NCI-H69 (cell line): ENCODE results near the gene EGFR.
A peak's percentile ranks its signal among the peaks of the same experiment; 100 is the strongest.

Experiments
- DNase-seq: peaks from one replicate; lab custom pipeline; 2025; lab: John Stamatoyannopoulos, UW

EGFR gene

DNA sequence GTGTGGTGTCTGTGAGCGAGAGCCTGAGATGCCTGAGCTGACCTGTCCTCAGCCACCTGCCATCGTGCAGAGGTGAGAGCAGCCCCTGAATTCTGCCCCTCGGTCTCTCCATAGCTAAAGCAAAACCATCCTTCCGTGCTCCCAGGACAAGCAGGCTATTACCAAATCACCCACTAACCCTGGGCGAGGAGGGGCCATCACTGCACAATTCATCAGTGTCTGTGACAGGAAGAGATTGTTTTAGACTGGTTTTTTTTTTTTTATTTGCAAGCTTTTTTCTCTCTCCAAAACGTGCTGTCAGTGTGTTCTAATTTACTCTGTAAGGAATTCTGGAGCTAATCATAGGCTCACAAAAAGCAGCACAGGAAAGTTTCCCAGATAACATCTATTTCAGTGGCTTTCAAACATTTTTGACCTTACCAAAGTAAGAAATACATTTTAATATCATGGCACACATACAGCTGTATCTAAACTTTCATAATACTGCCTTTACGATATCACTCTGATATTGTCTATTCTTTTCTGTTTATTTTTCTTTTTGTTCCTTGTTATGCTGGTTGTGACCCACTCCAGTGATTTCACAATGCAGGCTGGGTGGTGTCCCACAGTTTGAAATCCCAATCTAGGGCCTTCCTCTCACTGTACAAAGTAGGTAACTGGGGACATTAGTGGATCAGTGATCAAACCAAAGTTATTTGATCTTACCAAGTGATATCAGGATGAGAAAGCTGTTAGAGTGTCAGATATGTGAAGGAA lies 62.8 kb downstream of the EGFR start:
- no peak for DNase-seq

DNA sequence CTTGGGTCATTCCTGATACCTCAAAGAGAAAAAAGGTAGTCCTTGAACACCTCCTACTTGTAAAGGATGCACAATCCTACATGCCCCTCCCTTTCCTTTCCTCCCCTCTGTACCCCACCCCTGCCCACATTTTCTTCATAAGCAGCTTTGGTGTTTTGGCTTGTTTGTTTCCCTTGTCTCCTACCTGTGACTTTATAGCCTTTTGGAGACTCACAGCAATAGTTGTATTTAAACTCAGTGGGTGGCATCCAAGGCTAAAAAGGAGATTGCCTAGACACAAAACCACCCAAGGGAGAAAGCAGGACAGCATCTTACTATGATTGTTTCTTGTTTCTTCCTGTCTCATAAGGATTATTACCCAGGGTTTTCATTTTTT lies 63.4 kb downstream of the EGFR start:
- DNase-seq = no peak

DNA sequence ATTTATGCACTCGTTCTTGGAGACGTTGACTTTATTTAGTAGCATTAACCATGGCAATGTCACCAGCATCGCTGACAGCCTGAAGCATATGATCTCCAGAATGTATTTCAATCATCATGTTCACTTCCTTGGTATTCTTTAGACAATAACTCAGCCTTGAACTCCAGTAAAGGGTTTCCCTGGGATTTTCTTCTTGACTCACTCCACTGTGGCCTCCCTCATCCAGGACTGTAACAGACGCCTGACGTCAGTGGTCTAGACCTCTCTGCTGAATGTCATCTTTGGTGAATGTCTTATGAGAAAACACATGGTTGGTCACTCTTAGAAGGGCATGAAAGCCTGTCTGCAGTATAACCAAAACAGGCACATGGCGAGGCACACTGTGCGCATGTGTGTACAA lies 64.4 kb downstream of the EGFR start:
- DNase-seq = no peak

DNA sequence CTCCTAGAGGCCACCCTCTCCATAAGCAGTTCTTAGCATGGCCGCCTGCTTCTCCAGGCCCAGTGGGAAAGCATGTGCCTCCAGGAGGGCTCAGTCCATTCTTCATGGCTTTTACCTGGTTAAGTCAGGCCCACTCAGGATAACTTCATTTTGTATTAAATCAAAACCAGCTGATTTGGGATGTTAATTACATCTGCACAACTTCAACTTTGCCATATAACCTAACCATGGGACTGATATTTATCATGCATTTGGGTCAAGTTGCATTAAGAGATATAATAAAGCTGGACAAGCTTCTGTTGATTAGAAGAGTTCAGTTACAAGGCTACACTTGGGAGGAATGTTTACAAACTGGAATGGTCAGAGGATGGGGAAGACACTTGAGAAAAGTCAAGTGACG lies 65.5 kb downstream of the EGFR start:
- DNase-seq = no peak

DNA sequence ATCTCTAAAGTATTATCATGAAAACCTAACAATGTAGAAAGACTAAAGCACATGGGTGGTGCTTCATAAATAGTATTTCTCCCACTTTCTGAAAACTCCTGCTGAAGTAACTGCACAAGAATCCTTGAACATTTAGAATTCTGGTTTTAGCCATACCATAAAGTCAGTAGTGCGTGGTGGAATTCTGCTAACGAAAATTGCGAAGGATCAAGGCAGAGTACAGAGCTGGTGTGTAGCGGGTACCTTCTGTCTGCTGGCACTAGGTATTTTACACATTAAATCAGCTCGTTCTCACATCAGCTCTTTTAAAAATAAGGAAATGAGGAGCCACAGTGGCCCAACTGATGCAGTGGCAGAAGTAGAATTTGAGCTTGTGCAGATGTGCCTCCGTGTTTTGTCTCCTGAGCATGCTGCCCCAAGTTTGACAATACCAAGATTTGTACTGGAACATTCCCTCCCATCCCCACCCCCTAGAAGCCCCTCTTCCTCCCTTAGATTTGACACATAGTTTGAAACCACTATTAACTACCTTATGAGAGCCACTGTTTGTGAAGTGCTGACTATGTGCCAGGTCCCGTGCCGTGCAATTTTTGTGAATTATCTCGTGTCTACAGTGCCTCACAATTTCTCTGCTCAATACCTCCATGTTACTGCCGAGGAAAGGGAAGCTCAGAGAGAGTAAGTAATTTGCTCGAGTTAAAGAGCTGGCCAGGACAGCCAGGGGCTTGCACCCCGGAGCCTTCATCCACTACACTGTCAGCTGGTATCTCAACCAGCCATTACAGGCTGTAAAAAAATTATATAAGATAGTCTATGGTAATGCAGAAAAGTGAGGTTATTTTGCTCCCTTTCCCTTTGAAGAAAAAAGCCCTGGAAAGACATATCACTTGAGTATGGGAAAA lies 66.9 kb downstream of the EGFR start:
- DNase-seq = no peak

DNA sequence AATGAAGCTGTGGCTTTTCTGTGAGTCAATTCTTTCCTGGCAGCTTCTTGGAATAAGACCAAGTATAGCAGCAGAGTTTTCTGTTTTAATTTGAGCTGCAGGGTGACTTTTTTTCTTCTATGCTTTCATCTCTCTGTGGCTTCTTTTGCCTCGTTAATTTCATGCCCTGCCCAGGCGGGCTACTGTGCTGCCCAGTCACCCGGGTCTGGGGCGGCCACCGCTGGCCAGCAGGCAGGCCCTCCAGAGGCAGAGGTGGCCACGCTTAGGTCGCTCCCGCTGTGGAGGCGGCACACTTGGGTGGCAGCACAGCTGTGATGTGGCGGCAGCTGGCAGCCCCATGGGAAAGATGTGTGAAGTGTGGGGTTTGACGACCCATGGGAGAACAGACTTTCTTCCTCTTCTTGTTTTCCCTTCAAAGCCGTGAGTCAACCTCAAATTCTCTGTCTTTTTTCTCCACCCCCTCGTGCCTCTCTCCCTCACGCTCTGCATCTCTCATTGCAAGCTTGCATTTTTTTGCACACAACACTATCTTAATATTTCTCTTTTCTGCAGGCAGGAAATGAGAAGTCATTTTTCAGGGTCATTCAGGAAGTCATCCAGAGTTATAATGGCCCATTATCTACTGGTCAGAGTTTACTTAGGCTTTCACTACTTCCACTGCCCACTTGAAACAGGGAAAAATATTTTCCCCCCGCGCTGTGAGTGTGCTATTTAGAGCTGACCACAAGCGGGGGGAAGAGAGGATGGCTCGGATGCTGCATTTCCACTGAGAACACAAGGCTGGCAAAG lies 67.8 kb downstream of the EGFR start:
- DNase-seq = peak; percentile 6

DNA sequence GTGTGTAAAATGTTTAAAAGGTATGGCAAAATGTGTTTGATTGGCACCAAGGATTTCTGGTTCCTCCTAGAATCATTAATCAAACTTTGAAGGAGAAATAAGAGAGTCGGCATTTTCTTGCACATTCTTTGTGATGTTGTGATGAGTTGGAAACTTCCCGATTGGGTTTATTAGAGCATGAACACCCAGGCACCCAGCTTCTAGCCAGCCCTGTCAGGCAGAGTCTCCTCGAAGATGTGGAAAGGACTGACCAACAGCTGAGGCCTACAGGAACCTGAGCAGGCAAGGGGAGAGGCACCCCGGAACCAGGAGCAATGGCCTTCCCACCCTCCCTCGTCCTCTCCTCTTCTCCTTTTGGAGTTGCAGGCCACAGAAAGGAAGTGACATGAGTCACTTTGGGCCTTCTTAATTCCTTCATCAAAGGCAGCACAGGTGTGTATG lies 68.7 kb downstream of the EGFR start:
- no peak for DNase-seq

DNA sequence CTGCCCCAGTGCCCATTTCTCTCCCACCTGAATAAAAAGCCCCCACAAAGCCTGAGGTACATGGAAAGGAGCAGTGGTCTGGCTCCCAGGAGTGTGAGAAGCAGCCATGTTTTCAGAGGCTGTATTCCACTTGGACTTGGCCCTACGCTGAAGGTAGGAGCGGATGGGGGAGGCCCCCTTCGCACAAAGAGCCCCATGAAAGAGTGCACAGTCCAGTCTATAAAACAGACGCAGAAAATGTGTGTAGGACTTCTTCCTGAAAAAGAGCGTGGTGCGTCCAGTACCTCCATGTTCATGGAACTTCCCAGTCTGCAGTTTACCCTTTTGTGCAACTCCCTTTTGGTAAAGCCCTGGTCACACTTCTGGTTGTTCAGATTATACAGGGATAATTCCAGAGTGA lies 69.3 kb downstream of the EGFR start:
- DNase-seq = no peak

DNA sequence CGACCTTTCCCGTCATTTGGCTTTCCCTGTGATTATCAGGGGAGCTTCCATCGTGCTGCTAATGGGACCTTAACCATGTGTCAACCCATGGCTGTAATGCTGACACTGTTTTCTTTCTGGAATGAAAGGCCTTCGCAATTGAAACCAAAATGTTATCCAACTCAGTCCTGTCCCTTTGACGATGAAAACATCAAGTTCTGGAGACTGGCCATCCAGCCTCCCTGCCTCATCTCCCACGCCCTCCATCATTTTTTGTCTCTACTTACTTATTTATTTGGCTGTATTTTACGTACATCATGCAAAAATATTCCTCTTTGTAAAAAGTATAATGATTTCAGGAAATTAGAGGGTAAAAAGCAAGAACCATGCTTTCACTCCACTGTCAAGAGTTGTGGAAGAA lies 69.8 kb downstream of the EGFR start:
- DNase-seq = peak; percentile 22

DNA sequence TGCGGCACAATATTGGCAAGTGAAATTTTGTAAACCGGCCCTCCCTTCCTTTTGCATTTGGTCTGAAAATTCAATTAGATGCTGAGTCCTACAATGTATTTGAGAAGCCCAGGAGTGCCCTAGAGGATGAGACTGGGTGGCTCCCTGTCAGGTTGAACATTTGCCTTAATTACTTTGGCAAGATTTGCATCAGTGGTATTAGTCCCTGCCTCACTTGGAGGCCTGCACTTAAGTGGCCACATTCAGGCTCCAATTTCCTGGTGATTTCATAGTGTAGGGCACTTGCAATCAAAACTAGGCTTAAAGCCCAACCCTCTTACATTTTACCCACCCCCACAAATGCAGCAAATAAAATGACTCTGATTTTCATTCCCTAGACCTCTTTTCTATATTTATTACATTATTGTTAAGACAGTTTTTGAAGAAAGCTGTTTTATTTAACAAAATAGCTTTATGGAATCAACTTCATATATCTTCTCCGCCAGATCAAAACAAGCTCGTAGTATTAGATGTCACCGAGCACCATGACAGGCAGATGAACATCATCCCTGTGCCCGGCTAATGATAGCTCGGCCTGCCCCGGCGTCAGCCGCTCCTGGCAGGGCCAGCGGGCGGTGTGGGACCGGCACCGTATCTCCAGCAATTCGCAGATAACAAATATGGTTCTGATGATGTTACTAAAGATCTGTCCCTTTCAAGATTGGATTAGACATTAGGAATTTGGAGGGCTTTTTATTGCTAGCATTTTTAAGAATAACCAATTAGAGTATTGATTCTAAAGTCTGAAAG lies 73.6 kb downstream of the EGFR start:
- DNase-seq = peak; percentile 4

DNA sequence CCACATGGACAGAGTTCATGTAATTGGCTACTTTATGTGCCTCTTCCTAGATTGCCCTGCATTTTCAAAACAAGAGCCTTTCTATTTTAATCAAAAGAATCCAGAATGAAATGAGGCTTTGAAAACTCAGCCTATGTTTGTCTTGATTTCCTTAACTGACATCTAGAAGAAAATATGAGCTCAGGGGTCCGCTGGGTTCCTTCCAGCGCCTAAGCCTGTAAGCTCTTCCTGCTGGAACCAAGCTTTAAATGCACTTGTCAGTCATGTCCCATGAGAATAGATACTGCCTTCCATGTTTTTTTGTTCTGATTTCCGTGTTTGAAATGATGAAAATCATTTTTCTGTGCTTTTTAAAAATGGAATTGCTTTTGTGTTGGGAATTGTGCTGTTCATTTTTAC lies 74.2 kb downstream of the EGFR start:
- DNase-seq = no peak

DNA sequence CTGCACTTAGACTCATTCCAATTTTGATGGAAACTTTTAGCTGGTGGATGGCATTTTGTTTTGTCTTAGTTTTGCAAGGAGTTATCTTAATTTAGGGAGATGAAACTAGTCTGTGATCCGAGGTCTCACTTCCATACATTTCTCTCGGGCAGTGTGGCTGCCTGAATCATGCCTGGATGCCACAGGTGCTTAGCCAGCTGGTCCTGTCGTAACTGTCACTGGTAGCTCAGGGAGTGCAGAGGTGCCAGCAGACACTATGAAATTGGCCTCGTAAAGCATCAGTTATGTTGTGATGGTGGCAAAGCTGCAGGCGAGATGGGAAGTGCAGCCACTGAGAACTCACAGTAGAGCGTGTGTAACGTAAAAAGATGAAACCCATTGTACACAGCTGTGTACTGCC lies 74.9 kb downstream of the EGFR start:
- DNase-seq = no peak

DNA sequence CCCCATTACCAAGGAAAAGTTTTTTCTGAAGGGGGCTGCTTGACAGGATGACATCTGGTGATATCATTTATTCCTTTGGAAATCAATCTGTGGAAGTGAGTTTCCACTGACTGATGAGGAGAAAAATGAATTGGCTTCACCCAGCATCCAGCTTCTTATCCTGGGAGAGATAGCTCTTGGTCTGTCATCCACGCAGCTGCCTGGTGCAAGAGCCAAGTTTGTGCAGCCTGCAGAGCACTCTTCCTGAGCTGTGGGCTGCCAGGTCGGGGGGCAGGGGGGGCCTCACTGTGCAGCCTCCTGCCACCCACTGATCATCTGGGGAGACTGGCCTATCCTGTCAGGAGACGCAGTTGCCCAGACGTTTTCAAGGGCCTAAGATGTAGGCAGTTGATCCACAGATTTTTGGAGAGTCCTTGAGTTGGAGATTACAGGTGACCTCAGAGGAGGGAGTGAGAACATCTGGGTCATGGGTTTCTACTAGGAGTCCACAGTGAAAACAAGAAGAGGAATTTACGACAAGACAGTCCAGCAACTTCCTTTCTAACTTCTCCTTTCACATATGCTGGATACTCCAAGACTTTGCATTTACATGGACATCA lies 75.4 kb downstream of the EGFR start:
- DNase-seq = no peak

DNA sequence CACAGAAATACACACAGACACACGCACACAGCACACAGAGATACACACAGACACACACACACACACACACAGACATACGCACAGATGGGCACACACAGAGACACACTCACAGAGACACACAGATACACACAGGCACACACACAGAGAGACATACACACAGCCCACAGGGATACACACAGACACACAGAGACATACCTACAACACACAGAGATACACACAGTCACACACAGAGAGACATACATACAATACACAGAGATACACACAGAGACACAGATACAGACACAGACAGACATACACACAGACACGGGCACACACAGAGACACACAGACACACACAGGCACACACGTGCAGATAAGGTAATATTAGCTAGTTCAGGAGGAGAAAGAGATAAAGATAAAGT lies 76.9 kb downstream of the EGFR start:
- no peak for DNase-seq

DNA sequence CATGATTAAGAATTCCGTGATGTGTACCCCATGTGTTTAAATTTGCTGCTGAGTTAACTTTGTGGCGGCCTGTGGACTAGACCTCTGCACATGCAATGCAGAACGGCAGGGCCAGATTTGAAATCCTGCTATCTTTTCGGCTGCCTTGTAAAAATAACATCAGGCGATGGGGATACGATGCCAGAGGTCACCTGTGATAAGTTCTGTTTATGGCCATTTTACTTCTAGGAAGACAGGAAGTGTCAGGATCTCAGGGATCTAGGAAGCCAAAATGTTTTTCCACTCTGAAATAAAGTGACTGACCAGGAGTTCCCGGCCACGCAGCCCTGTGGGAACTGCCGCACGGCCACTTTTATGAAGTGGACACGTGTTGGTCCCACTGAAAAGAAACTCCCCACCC lies 77.5 kb downstream of the EGFR start:
- no peak for DNase-seq

DNA sequence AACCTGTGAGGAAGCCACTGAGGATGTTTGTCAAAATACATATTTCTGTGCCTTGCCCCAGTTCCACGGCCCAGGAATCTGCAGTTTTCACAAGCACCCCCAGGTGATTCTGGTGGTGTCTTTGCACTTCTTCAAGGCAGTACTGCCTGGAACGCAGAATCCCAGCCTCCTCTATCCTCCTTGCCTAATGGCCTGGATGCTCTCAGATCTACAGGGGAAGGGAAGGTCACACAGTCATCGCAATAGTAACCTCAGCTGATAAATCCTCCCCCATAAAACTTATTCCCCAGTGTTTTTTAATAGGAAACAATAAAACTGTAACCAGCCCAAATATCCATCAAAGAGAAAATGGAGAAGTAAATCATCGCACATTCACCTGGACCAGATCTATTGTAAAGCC lies 78.3 kb downstream of the EGFR start:
- no peak for DNase-seq

DNA sequence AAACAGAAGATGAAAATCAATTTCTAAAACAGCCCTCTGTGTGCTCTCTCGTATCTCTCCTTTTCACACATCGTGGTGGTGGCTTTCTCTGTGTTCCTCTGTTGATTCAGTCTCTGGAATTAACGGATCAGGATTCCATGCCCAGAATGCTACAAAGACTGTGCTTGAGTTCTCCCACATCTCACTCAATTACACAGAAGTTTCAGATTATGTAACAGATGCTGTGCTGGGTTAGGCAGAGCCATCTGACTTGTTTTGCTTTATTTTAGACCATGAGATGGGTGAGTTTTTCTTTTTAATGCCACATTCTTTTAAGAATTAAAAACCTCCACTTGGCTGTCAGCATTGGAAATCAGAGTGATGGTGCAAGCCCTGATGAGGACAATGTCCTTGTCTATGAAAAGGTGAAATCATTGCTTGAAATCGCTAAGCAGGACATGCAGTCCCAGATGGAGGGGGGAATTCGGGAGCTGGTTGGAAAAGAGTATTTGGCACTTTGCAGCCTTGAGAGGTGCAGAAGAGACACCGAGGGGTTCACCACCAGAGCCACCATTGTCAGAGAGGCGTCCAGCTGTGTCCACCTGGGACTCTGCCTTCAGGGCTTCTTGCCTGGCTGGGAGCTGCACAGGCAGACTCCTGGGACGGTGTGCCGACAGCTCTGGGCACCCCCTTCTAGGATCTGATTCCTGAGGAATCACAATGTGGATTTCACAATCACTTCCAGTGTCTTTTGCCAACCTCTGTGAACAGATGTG lies 80.4 kb downstream of the EGFR start:
- DNase-seq = no peak

DNA sequence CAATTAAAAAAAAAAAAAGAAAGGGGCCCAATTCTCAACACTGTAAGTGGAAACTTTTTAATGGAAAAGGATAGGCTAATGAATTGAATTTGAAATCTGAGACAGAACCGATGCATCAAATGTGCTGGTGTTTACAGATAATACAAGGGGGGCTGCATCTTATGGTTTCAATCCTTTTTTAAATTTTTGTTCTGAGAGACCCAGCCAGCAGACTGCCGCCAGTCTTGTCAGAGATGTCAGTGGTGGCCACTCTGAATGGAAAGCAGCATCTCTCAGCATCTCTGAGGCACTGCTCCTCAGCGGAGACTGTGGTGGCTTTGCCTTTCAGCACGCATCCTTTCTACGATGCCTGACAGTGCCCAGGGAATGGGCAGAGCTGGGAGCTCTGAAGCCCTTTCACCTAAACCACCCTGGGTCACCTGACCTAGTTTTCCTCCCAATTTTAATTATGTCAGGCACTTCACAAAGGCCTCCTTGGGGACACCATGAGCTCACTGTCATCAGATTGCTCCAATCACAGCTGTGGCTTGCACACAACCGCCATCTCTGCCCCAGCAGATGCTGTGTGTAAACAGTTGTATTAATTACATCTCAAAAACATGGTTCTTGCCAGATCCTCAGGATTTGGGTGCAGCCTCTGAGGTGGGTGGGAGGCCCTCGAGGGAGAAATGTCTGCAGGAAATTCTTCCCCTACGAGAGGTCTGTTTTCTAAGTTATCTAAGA lies 81.2 kb downstream of the EGFR start:
- peak; percentile 41 for DNase-seq

DNA sequence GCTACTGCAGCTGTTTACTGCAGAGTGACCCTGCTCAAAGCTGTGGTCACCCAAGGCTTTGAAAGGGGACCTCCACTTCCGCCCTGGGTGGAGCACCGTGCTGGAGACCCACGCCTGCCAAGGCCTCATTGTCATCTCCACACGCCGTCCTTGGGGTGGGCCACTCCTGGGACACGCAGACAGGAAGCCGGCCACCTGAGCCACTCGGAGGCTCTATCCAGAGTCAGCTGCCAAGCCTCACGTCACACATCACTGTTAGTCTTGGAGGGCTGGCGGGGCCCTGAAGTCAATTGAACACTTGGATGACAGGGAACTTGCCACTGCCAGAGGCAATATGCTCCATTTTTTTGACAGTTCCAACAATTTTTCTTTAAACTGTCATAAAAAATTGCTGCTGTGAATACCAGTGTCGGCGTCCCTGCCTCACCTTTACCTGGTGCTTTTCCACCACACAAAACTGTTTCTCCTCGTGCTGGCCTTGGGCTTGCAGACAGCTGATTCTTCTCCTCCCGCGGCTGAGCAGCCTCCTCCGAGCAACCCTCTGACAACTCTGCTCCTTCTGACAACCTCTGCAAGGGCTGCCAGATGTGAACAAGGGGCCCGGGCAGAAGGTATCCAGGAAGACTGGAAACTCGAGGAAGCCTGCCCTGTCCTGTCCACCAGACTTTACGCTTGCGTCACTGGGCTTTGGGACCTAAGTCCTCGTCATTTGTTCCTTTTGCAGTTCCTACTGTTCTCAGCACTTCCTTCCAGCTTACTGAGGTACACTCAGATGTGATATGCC lies 81.9 kb downstream of the EGFR start:
- DNase-seq = peak; percentile 33
